Hepatocyte (in vitro differentiated cells): ENCODE data around the gene SLC7A9. TPM values are rescaled to one million over a fixed set of nuclear protein-coding genes. Genes with fewer than 3 reads are reported as not detected.

Experiments used
- DNase-seq: peaks from one replicate; pipeline ENCODE4 v3.0.0-alpha.2; 2016; ENCODE audit warnings: low spot score
- H2AFZ ChIP-seq: fragments of 200-600 bp; sonication (generic); 2 replicates; pipeline ENCODE4 v1.6.0; 2016; ENCODE audit warnings: antibody characterized with exemption, mild to moderate bottlenecking
- H3K27ac ChIP-seq: fragments of 200-600 bp; sonication (generic); 2 replicates; pipeline ENCODE4 v1.5.1; 2016; ENCODE audit warnings: mild to moderate bottlenecking
- H3K27me3 ChIP-seq: fragments of 200-600 bp; sonication (generic); 2 replicates; pipeline ENCODE4 v1.6.1; 2016
- H3K36me3 ChIP-seq: fragments of 200-600 bp; sonication (generic); replicated peaks from 2 replicates; pipeline ENCODE4 v1.5.1; 2016; ENCODE audit warnings: low read depth; ENCODE audit not compliant: insufficient read depth
- H3K4me1 ChIP-seq: fragments of 200-600 bp; sonication (generic); 2 replicates; pipeline ENCODE4 v1.5.1; 2016; ENCODE audit warnings: mild to moderate bottlenecking, moderate library complexity; ENCODE audit not compliant: insufficient read depth
- H3K4me2 ChIP-seq: fragments of 200-600 bp; sonication (generic); 2 replicates; pipeline ENCODE4 v1.6.0; 2016
- H3K4me3 ChIP-seq: fragments of 200-600 bp; sonication (generic); 2 replicates; pipeline ENCODE4 v1.5.1; 2016; ENCODE audit warnings: mild to moderate bottlenecking
- H3K79me2 ChIP-seq: fragments of 200-600 bp; sonication (generic); 2 replicates; pipeline ENCODE4 v1.6.0; 2017; ENCODE audit warnings: mild to moderate bottlenecking
- H3K9me2 ChIP-seq: fragments of 200-600 bp; sonication (generic); replicated peaks from 2 replicates; pipeline ENCODE4 v1.6.0; 2017; ENCODE audit warnings: mild to moderate bottlenecking; ENCODE audit not compliant: insufficient read depth
- H3K9me3 ChIP-seq: fragments of 200-600 bp; sonication (generic); 2 replicates; pipeline ENCODE4 v1.5.1; 2016; ENCODE audit warnings: low read depth, mild to moderate bottlenecking
- H4K20me1 ChIP-seq: fragments of 200-600 bp; sonication (generic); 2 replicates; pipeline ENCODE4 v1.6.0; 2016; ENCODE audit warnings: mild to moderate bottlenecking; ENCODE audit not compliant: insufficient read depth, poor library complexity, severe bottlenecking
- CTCF ChIP-seq: fragments of 200-600 bp; sonication (generic); IDR thresholded peaks from 2 replicates; pipeline ENCODE4 v1.5.1; 2016; ENCODE audit warnings: antibody characterized with exemption, mild to moderate bottlenecking; ENCODE audit not compliant: poor library complexity
- EZH2 ChIP-seq: fragments of 200-600 bp; sonication (generic); IDR thresholded peaks from 2 replicates; pipeline ENCODE4 v1.6.1; 2016; ENCODE audit warnings: antibody characterized with exemption, mild to moderate bottlenecking, borderline replicate concordance
- EZH2phosphoT487 ChIP-seq: fragments of 200-600 bp; sonication (generic); IDR thresholded peaks from one replicate; pipeline ENCODE4 v1.6.1; 2018; ENCODE audit warnings: antibody characterized with exemption, mild to moderate bottlenecking, low read depth, moderate library complexity; ENCODE audit not compliant: unreplicated experiment, severe bottlenecking
- WGBS: methylation state at CpG from one replicate; pipeline ENCODE4 v1.1.6; 2016; ENCODE audit warnings: low lambda C conversion rate; ENCODE audit errors: missing lambda C conversion rate; 5-methylcytosine and 5-hydroxymethylcytosine counted together
- polyA plus RNA-seq: library from polyadenylated mRNA; unstranded; fragments of >200 nt; fragmentation: Nextera tagmentation; extraction: Ambion mirVana; gene quantifications from 2 replicates; pipeline ENCODE4 v1.2.1, GENCODE V29; 2016
- total RNA-seq: library from RNA; depleted of rRNA; stranded (reverse); fragments of >200 nt; gene quantifications from 2 replicates; pipeline ENCODE4 v1.2.3, GENCODE V29; 2014

SLC7A9 gene
- total and polyA plus RNA-seq, 2 experiments from 2014 or later: 7.6 to 9.6 TPM

- TF ChIP-seq EZH2 (no peak), CTCF (no peak), EZH2phosphoT487 (no peak)
- H3K4me2 ChIP-seq: no peak overlapping the region
- no peaks in the 10 kb centered on the region for H3K9me2 ChIP-seq
- peaks cover 8% of the 10 kb centered on the region for H3K9me3 ChIP-seq
- no peak overlapping the region for H3K27ac ChIP-seq
- no peak overlapping the region for H2AFZ ChIP-seq
- no peak for DNase-seq
- no peaks in the 10 kb centered on the region for H3K4me1 ChIP-seq
- no peaks in the 10 kb centered on the region for H3K27me3 ChIP-seq
- H3K79me2 ChIP-seq: no peaks in the 10 kb centered on the region
- peaks cover 7% of the 10 kb centered on the region for H3K36me3 ChIP-seq
- no peak overlapping the region for H3K4me3 ChIP-seq
- WGBS: 91% methylated on average over 3 of the region's 3 CpGs
- H4K20me1 ChIP-seq: no peaks in the 10 kb centered on the region
These were observed 25.8 kb upstream of the SLC7A9 start for GRCh38 chr19:32895384-32895783.

DNA sequence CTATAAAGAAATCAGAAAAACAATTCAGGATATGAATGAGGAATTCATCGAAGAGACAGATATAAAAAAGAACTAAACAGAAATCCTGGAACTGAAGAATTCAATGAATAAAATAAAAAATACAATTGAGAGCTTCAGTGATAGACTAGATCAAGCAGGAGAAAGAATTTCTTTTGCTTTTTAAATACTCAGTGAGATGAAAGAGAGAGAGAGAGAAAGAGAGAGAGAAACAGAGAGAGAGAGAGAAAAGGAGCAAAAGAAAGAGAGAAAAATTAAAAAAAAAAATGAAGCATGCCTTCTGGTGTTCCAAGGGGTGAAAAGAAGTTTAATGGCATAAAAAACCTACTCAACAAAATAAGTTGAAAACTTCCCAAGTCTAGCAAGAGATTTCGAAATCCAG, 22.0 kb upstream of the SLC7A9 start:
- H3K27me3 ChIP-seq: no peaks in the 10 kb centered on the region
- DNase-seq: no peak
- peaks cover 8% of the 10 kb centered on the region for H3K9me3 ChIP-seq
- 100% methylated on average over 2 of the region's 2 CpGs for WGBS
- H3K9me2 ChIP-seq: no peaks in the 10 kb centered on the region
- no peaks in the 10 kb centered on the region for H3K79me2 ChIP-seq
- H3K4me3 ChIP-seq: no peak overlapping the region
- H4K20me1 ChIP-seq: no peaks in the 10 kb centered on the region
- TF ChIP-seq EZH2phosphoT487 (no peak), EZH2 (no peak), CTCF (no peak)
- no peak overlapping the region for H3K27ac ChIP-seq
- no peak overlapping the region for H2AFZ ChIP-seq
- H3K36me3 ChIP-seq: peaks cover 7% of the 10 kb centered on the region
- no peak overlapping the region for H3K4me2 ChIP-seq
- H3K4me1 ChIP-seq: no peaks in the 10 kb centered on the region

GRCh38 chr19:32890841-32891240, 21.3 kb upstream of the SLC7A9 start:
- Histone ChIP-seq H3K4me2 (no peak overlapping the region), H3K4me3 (no peak overlapping the region), H3K9me3 (peaks cover 8% of the 10 kb centered on the region), H2AFZ (no peak overlapping the region), H4K20me1 (no peaks in the 10 kb centered on the region), H3K27ac (no peak overlapping the region), H3K79me2 (no peaks in the 10 kb centered on the region), H3K36me3 (peaks cover 7% of the 10 kb centered on the region), H3K4me1 (no peaks in the 10 kb centered on the region), H3K27me3 (no peaks in the 10 kb centered on the region), H3K9me2 (no peaks in the 10 kb centered on the region)
- DNase-seq: no peak
- TF ChIP-seq EZH2: no peak
- WGBS: 99% methylated on average over 10 of the region's 10 CpGs

DNA sequence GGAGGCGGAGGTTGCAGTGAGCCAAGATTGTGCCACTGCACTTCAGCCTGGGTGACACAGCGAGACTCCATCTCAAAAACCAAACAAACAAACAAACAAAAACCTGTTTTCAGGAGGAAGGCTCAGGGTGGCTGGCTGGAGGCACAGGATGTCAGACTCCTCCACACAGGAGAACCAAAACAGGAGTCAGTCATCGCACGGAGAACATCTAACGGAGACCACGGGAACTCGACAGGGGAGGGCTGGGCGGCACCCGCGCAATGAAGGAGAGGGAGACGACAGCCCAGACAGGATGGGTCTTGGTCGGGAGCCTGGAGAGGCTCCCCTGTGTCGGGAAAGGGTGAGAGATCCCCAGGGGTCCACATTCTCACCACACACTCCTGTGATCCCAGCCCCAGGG, 20.8 kb upstream of the SLC7A9 start:
- Histone ChIP-seq H3K9me3 (peaks cover 8% of the 10 kb centered on the region), H3K36me3 (peaks cover 7% of the 10 kb centered on the region), H3K4me3 (no peak overlapping the region), H3K79me2 (no peaks in the 10 kb centered on the region), H4K20me1 (no peaks in the 10 kb centered on the region), H3K4me2 (no peak overlapping the region), H3K27me3 (no peaks in the 10 kb centered on the region), H2AFZ (no peak overlapping the region), H3K9me2 (no peaks in the 10 kb centered on the region), H3K27ac (no peak overlapping the region), H3K4me1 (no peaks in the 10 kb centered on the region)
- DNase-seq: no peak
- no peak for TF ChIP-seq EZH2phosphoT487
- no peak for TF ChIP-seq EZH2
- TF ChIP-seq CTCF: no peak
- WGBS: 93% methylated on average over 13 of the region's 13 CpGs
